Head of caudate nucleus (tissue), 42 donors: ENCODE data around the gene TNNI2.
"Not testable (repeated sequence)": the region's sequence is repeated elsewhere in the genome, so short reads cannot be mapped to it uniquely, and the experiment has no call there.

Source experiments
- DNase-seq, 42 donors: peaks; one replicate each; pipeline versions ENCODE4 v3.0.0 to v3.0.0-alpha.2; 2020 to 2021; ENCODE audit warnings: mixed read lengths in 7 of 42
- intact Hi-C: fragments of 100-400 bp; cut with DNase I; formaldehyde crosslinking; loops from one replicate; pipeline ENCODE4 v1.15.0; 2022

Gene TNNI2

GRCh38 chr11:1867381-1867780 lies 28.6 kb downstream of the TNNI2 start:
- intact Hi-C loops: no loop called here
- no peak for DNase-seq

- intact Hi-C loops: no loop called here
- no peak for DNase-seq
Measured at GRCh38 chr11:1868056-1868635, 29.4 kb downstream of the TNNI2 start.

- DNase-seq: no peak
- intact Hi-C loops: no loop called here
Measured at GRCh38 chr11:1868636-1869291, 30.0 kb downstream of the TNNI2 start.

GRCh38 chr11:1869427-1870325 lies 30.9 kb downstream of the TNNI2 start:
- DNase-seq: no peak

GRCh38 chr11:1870326-1870696 lies 31.5 kb downstream of the TNNI2 start:
- DNase-seq: no peak
- intact Hi-C loops: no loop called here

More at GRCh38 chr11:1869427-1870325, 30.9 kb downstream of the TNNI2 start:
- intact Hi-C loops: no loop called here

GRCh38 chr11:1870721-1871466 lies 32.1 kb downstream of the TNNI2 start:
- DNase-seq: peak in 3 of 42 donors; percentile 29 to 35 (median 31)
- intact Hi-C loops: no loop called here

- intact Hi-C loops: no loop called here
- no peak for DNase-seq
Measured at GRCh38 chr11:1871531-1871930, 32.8 kb downstream of the TNNI2 start.

GRCh38 chr11:1872267-1872985 lies 33.6 kb downstream of the TNNI2 start:
- DNase-seq: no peak

GRCh38 chr11:1873048-1873812 lies 34.4 kb downstream of the TNNI2 start:
- DNase-seq: no peak
- intact Hi-C loops: no loop called here

More at GRCh38 chr11:1872267-1872985, 33.6 kb downstream of the TNNI2 start:
- intact Hi-C loops: no loop called here

- intact Hi-C loops: not testable (repeated sequence)
Measured at GRCh38 chr11:1873813-1874150, 35.0 kb downstream of the TNNI2 start.

GRCh38 chr11:1874441-1875092 lies 35.8 kb downstream of the TNNI2 start:
- DNase-seq, intact Hi-C loops: not testable (repeated sequence)

More at GRCh38 chr11:1873813-1874150, 35.0 kb downstream of the TNNI2 start:
- not testable (repeated sequence) for DNase-seq

GRCh38 chr11:1875093-1875850 lies 36.5 kb downstream of the TNNI2 start:
- DNase-seq: peak in 3 of 42 donors; percentile 1 to 16 (median 9)
- intact Hi-C loops: no loop called here

GRCh38 chr11:1875851-1876301 lies 37.1 kb downstream of the TNNI2 start:
- intact Hi-C loops: not testable (repeated sequence)
- DNase-seq: peak in 2 of 42 donors; percentile 11 to 24

GRCh38 chr11:1876361-1877063 lies 37.7 kb downstream of the TNNI2 start:
- intact Hi-C loops: no loop called here

GRCh38 chr11:1877211-1878136 lies 38.7 kb downstream of the TNNI2 start:
- intact Hi-C loops: no loop called here
- DNase-seq: peak in 5 of 42 donors; percentile 1 to 30 (median 17)

More at GRCh38 chr11:1876361-1877063, 37.7 kb downstream of the TNNI2 start:
- peak in 7 of 42 donors; percentile 4 to 39 (median 16) for DNase-seq
